Measurements from ENCODE around the gene NEUROD2.

DNA sequence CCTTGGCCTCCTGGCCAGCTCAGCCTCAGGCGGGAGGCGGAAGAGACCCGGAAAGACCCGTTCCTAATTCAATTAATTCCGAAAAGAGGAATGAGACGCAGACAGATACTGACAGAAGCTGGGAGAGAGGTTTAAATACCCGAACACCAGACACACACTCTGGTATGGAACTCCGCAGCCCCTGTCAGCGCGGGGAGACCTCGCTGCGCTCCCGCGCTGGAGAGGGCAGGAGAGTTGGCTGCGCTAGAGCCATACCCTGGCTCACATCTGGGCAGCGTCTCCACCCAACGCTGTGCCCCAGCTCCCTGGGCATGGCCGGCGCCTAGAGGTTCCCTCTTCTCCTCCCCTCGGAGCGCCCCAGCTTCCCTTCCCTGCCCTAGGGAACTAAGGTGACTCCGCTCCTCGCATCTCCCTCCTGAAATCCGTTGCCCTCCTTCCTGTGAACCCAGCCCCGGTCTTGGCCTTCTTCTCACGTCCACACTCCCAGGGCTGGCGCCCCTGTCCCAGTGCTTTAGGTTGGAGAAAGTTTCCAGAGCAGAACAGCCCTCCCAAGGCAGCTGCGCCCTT lies 8.0 kb downstream of the NEUROD2 start:
- no peak for TF ChIP-seq YY1 (IDR thresholded peaks at IDR 0.05; ENCODE audit: insufficient read depth, insufficient read length)
- TF ChIP-seq ZNF274 (IDR thresholded peaks at IDR 0.05; ENCODE audit: low read depth, low read length) = no peak
